B cell (primary cell): ENCODE data around the gene OTULIN.

ENCODE experiments used
- EZH2 ChIP-seq: IDR thresholded peaks from 2 replicates; pipeline ENCODE4 v1.6.1; 2012; ENCODE audit warnings: borderline replicate concordance, low read depth, mild to moderate bottlenecking, moderate library complexity, low read length; ENCODE audit not compliant: insufficient read depth, poor library complexity, severe bottlenecking
- TF ChIP-seq, protein P1 (sequence below): fragments of 200-600 bp; IDR thresholded peaks from one replicate; pipeline ENCODE4 v1.8.0; 2022; ENCODE audit warnings: antibody characterized with exemption, mild to moderate bottlenecking

DNA sequence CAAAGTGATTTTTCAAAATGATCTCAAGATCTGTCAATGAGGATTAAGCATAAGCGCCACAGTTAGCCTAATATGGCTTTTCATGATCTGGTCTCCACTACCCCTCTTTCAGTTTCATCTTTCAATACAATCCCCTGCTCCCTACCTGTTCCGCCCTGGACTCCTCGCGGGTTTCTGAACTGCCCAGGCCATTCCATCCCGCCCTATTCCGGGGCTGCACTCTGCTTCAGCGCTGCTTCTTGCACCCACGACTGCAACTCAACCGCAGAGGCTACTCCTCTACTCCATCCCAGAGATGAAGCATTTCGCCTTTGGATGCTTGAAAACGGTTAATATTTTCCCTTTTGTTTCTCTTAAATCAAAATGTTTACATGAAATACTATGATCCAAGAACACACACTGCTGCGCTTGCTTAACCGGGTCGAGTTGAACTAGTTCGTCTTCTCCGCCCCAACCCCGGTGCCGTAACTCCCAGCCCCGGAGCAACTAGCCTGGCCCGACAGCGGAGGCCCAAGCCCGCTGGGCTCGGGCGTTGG lies 716 bp upstream of the OTULIN start:
- TF ChIP-seq, protein P1, sequence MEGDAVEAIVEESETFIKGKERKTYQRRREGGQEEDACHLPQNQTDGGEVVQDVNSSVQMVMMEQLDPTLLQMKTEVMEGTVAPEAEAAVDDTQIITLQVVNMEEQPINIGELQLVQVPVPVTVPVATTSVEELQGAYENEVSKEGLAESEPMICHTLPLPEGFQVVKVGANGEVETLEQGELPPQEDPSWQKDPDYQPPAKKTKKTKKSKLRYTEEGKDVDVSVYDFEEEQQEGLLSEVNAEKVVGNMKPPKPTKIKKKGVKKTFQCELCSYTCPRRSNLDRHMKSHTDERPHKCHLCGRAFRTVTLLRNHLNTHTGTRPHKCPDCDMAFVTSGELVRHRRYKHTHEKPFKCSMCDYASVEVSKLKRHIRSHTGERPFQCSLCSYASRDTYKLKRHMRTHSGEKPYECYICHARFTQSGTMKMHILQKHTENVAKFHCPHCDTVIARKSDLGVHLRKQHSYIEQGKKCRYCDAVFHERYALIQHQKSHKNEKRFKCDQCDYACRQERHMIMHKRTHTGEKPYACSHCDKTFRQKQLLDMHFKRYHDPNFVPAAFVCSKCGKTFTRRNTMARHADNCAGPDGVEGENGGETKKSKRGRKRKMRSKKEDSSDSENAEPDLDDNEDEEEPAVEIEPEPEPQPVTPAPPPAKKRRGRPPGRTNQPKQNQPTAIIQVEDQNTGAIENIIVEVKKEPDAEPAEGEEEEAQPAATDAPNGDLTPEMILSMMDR, result no peak
- no peak for TF ChIP-seq EZH2
